ENCODE measurements around the gene ORAI2. TPM values are rescaled to one million over a fixed set of nuclear protein-coding genes. Genes with fewer than 3 reads are reported as not detected.

The ORAI2 gene
- polyA plus RNA-seq: 9.9 TPM
- long read RNA-seq, donor 1, partial matches to known transcripts: 0 of 1 reads
- long read RNA-seq, donor 1, other reads (novel, unspliced or antisense): 0 of 1 reads
- long read RNA-seq, donor 2, full-length matches to known transcripts: 6 of 213 reads
- long read RNA-seq, donor 2, partial matches to known transcripts: 48 of 213 reads
- long read RNA-seq, donor 2, other reads (novel, unspliced or antisense): 159 of 213 reads
- long read RNA-seq, donor 3, full-length matches to known transcripts: 8 of 8 reads
- long read RNA-seq, donor 3, partial matches to known transcripts: 0 of 8 reads
- long read RNA-seq, donor 3, other reads (novel, unspliced or antisense): 0 of 8 reads
- long read RNA-seq, donor 4: 0 reads
- long read RNA-seq, donor 5, full-length matches to known transcripts: 2 of 2 reads
- long read RNA-seq, donor 5, partial matches to known transcripts: 0 of 2 reads
- long read RNA-seq, donor 5, other reads (novel, unspliced or antisense): 0 of 2 reads
- long read RNA-seq, donor 6, partial matches to known transcripts: 0 of 4 reads
- long read RNA-seq, donor 6, other reads (novel, unspliced or antisense): 0 of 4 reads
- long read RNA-seq, donor 7, partial matches to known transcripts: 0 of 2 reads
- long read RNA-seq, donor 7, other reads (novel, unspliced or antisense): 0 of 2 reads
- long read RNA-seq, donor 8, partial matches to known transcripts: 0 of 12 reads
- long read RNA-seq, donor 8, other reads (novel, unspliced or antisense): 7 of 12 reads
- long read RNA-seq, donor 9, partial matches to known transcripts: 0 of 1 reads
- long read RNA-seq, donor 9, other reads (novel, unspliced or antisense): 0 of 1 reads
- long read RNA-seq, donor 10, partial matches to known transcripts: 0 of 2 reads
- long read RNA-seq, donor 10, other reads (novel, unspliced or antisense): 0 of 2 reads
- long read RNA-seq, donor 11, partial matches to known transcripts: 0 of 3 reads
- long read RNA-seq, donor 11, other reads (novel, unspliced or antisense): 0 of 3 reads

- H3K27me3 ChIP-seq (ENCODE audit: control insufficient read depth, insufficient read depth, low read length): no peaks in the 10 kb centered on the region
- H3K27ac ChIP-seq (ENCODE audit: low read length): no peak within 1 kb of the TSS
- DNase-seq: peak; percentile 48 to 62
- peaks cover 15% of the 10 kb centered on the region for H3K4me1 ChIP-seq (ENCODE audit: control insufficient read depth, insufficient read depth, low read length)
- WGBS (ENCODE audit: insufficient coverage, low lambda C conversion rate): no CpG with 5 or more reads among the region's 90 CpGs
- no peaks in the 10 kb centered on the region for H3K9me3 ChIP-seq (ENCODE audit: control insufficient read depth, low read depth, low read length)
- no peaks in the 10 kb centered on the region for H3K36me3 ChIP-seq (ENCODE audit: control insufficient read depth, insufficient read depth, low read length)
- peak within 1 kb of the TSS; percentile 76 for H3K4me3 ChIP-seq (ENCODE audit: low read length)
Measured at GRCh38 chr7:102433219-102434038, at the start of gene ORAI2. Gene ORAI2 (plus strand): TSS chr7:102433575. CDS start chr7:102438957, 5,382 bp downstream.

GRCh38 chr7:102387064-102387463 lies 46.3 kb upstream of the ORAI2 start:
- Histone ChIP-seq H3K4me3 (ENCODE audit: low read length) (no peak overlapping the region), H3K4me1 (ENCODE audit: control insufficient read depth, insufficient read depth, low read length) (no peaks in the 10 kb centered on the region), H3K36me3 (ENCODE audit: control insufficient read depth, insufficient read depth, low read length) (peaks cover 26% of the 10 kb centered on the region), H3K9me3 (ENCODE audit: control insufficient read depth, low read depth, low read length) (no peaks in the 10 kb centered on the region), H3K27me3 (ENCODE audit: control insufficient read depth, insufficient read depth, low read length) (no peaks in the 10 kb centered on the region), H3K27ac (ENCODE audit: low read length) (no peak overlapping the region)
- DNase-seq: no peak
- no CpG with 5 or more reads among the region's 6 CpGs for WGBS (ENCODE audit: insufficient coverage, low lambda C conversion rate)

- no peak overlapping the region for H3K4me3 ChIP-seq (ENCODE audit: low read length)
- no peaks in the 10 kb centered on the region for H3K27me3 ChIP-seq (ENCODE audit: control insufficient read depth, insufficient read depth, low read length)
- peaks cover 28% of the 10 kb centered on the region for H3K36me3 ChIP-seq (ENCODE audit: control insufficient read depth, insufficient read depth, low read length)
- H3K9me3 ChIP-seq (ENCODE audit: control insufficient read depth, low read depth, low read length): no peaks in the 10 kb centered on the region
- no peak overlapping the region for H3K27ac ChIP-seq (ENCODE audit: low read length)
- no peaks in the 10 kb centered on the region for H3K4me1 ChIP-seq (ENCODE audit: control insufficient read depth, insufficient read depth, low read length)
- DNase-seq: no peak
- 70% methylated on average over 2 of the region's 3 CpGs for WGBS (ENCODE audit: insufficient coverage, low lambda C conversion rate)
Measured at GRCh38 chr7:102389810-102390209, 43.6 kb upstream of the ORAI2 start.

GRCh38 chr7:102390697-102391484 lies 42.5 kb upstream of the ORAI2 start:
- Histone ChIP-seq H3K27ac (ENCODE audit: low read length) (no peak overlapping the region), H3K4me3 (ENCODE audit: low read length) (no peak overlapping the region), H3K9me3 (ENCODE audit: control insufficient read depth, low read depth, low read length) (no peaks in the 10 kb centered on the region), H3K36me3 (ENCODE audit: control insufficient read depth, insufficient read depth, low read length) (peaks cover 28% of the 10 kb centered on the region), H3K27me3 (ENCODE audit: control insufficient read depth, insufficient read depth, low read length) (no peaks in the 10 kb centered on the region), H3K4me1 (ENCODE audit: control insufficient read depth, insufficient read depth, low read length) (peaks cover 3% of the 10 kb centered on the region)
- peak; percentile 52 to 71 for DNase-seq
- WGBS (ENCODE audit: insufficient coverage, low lambda C conversion rate): no CpG with 5 or more reads among the region's 12 CpGs

- no CpG with 5 or more reads among the region's 1 CpG for WGBS (ENCODE audit: insufficient coverage, low lambda C conversion rate)
- no peaks in the 10 kb centered on the region for H3K9me3 ChIP-seq (ENCODE audit: control insufficient read depth, low read depth, low read length)
- no peak overlapping the region for H3K27ac ChIP-seq (ENCODE audit: low read length)
- H3K4me1 ChIP-seq (ENCODE audit: control insufficient read depth, insufficient read depth, low read length): peaks cover 8% of the 10 kb centered on the region
- DNase-seq: no peak
- H3K27me3 ChIP-seq (ENCODE audit: control insufficient read depth, insufficient read depth, low read length): no peaks in the 10 kb centered on the region
- peaks cover 20% of the 10 kb centered on the region for H3K36me3 ChIP-seq (ENCODE audit: control insufficient read depth, insufficient read depth, low read length)
- no peak overlapping the region for H3K4me3 ChIP-seq (ENCODE audit: low read length)
Measured at GRCh38 chr7:102392330-102392729, 41.0 kb upstream of the ORAI2 start.

GRCh38 chr7:102393467-102393866 lies 39.9 kb upstream of the ORAI2 start:
- Histone ChIP-seq H3K36me3 (ENCODE audit: control insufficient read depth, insufficient read depth, low read length) (peaks cover 15% of the 10 kb centered on the region), H3K4me3 (ENCODE audit: low read length) (no peak overlapping the region), H3K27ac (ENCODE audit: low read length) (no peak overlapping the region), H3K27me3 (ENCODE audit: control insufficient read depth, insufficient read depth, low read length) (no peaks in the 10 kb centered on the region), H3K9me3 (ENCODE audit: control insufficient read depth, low read depth, low read length) (no peaks in the 10 kb centered on the region), H3K4me1 (ENCODE audit: control insufficient read depth, insufficient read depth, low read length) (peaks cover 8% of the 10 kb centered on the region)
- no CpG with 5 or more reads among the region's 9 CpGs for WGBS (ENCODE audit: insufficient coverage, low lambda C conversion rate)
- no peak for DNase-seq

GRCh38 chr7:102395592-102395872 lies 37.8 kb upstream of the ORAI2 start:
- peak overlapping the region; percentile 97 for H3K4me3 ChIP-seq (ENCODE audit: low read length)
- DNase-seq: no peak
- H3K4me1 ChIP-seq (ENCODE audit: control insufficient read depth, insufficient read depth, low read length): peaks cover 8% of the 10 kb centered on the region
- WGBS (ENCODE audit: insufficient coverage, low lambda C conversion rate): no CpG with 5 or more reads among the region's 9 CpGs
- H3K27ac ChIP-seq (ENCODE audit: low read length): peak overlapping the region; percentile 93
- H3K9me3 ChIP-seq (ENCODE audit: control insufficient read depth, low read depth, low read length): no peaks in the 10 kb centered on the region
- H3K36me3 ChIP-seq (ENCODE audit: control insufficient read depth, insufficient read depth, low read length): peaks cover 29% of the 10 kb centered on the region
- no peaks in the 10 kb centered on the region for H3K27me3 ChIP-seq (ENCODE audit: control insufficient read depth, insufficient read depth, low read length)

- DNase-seq: peak; percentile 88 to 93
- Histone ChIP-seq H3K4me3 (ENCODE audit: low read length) (peak within 1 kb of the TSS; percentile 97), H3K4me1 (ENCODE audit: control insufficient read depth, insufficient read depth, low read length) (peaks cover 8% of the 10 kb centered on the region), H3K36me3 (ENCODE audit: control insufficient read depth, insufficient read depth, low read length) (peaks cover 33% of the 10 kb centered on the region), H3K27ac (ENCODE audit: low read length) (peak within 1 kb of the TSS; percentile 93), H3K9me3 (ENCODE audit: control insufficient read depth, low read depth, low read length) (no peaks in the 10 kb centered on the region), H3K27me3 (ENCODE audit: control insufficient read depth, insufficient read depth, low read length) (no peaks in the 10 kb centered on the region)
- no CpG with 5 or more reads among the region's 59 CpGs for WGBS (ENCODE audit: insufficient coverage, low lambda C conversion rate)
Measured at GRCh38 chr7:102395873-102396709, 37.3 kb upstream of the ORAI2 start, which contains the start of gene PRKRIP1. Gene PRKRIP1 (plus strand): TSS chr7:102396363. CDS start chr7:102396412, 49 bp downstream.

- H3K9me3 ChIP-seq (ENCODE audit: control insufficient read depth, low read depth, low read length): no peaks in the 10 kb centered on the region
- no peaks in the 10 kb centered on the region for H3K27me3 ChIP-seq (ENCODE audit: control insufficient read depth, insufficient read depth, low read length)
- WGBS (ENCODE audit: insufficient coverage, low lambda C conversion rate): no CpG with 5 or more reads among the region's 12 CpGs
- peaks cover 34% of the 10 kb centered on the region for H3K36me3 ChIP-seq (ENCODE audit: control insufficient read depth, insufficient read depth, low read length)
- H3K27ac ChIP-seq (ENCODE audit: low read length): peak overlapping the region; percentile 90
- peak overlapping the region; percentile 97 for H3K4me3 ChIP-seq (ENCODE audit: low read length)
- peaks cover 8% of the 10 kb centered on the region for H3K4me1 ChIP-seq (ENCODE audit: control insufficient read depth, insufficient read depth, low read length)
- no peak for DNase-seq
Measured at GRCh38 chr7:102396710-102397019, 36.7 kb upstream of the ORAI2 start.
